K562 (cell line): Measurements from ENCODE around the gene P2RY11. TPM values are rescaled to one million over a fixed set of nuclear protein-coding genes. Genes with fewer than 3 reads are reported as not detected.

Source experiments
- CBX5 ChIP-seq: IDR thresholded peaks from 2 replicates; pipeline ENCODE4 v1.6.1; 2014; ENCODE audit warnings: low read depth, borderline replicate concordance
- MEF2A ChIP-seq: IDR thresholded peaks from 2 replicates; pipeline ENCODE4 v1.6.1; 2011; ENCODE audit warnings: low read depth, mild to moderate bottlenecking, low read length, moderate library complexity; ENCODE audit not compliant: control insufficient read depth
- MGA ChIP-seq: fragments of 450-650 bp; IDR thresholded peaks from 2 replicates; pipeline ENCODE4 v1.6.1; 2016; ENCODE audit warnings: mild to moderate bottlenecking, moderate library complexity
- NELFE ChIP-seq: IDR thresholded peaks from 2 replicates; pipeline ENCODE4 v1.6.1; 2011; ENCODE audit warnings: mild to moderate bottlenecking; ENCODE audit not compliant: insufficient read depth, insufficient read length
- SETDB1 ChIP-seq: IDR thresholded peaks from one replicate; pipeline ENCODE4 v1.6.1; 2012; ENCODE audit warnings: low read length, control low read depth, inconsistent platforms
- STAT5B ChIP-seq: fragments of 250-450 bp; sonication (Bioruptor Pico); IDR thresholded peaks from 2 replicates; pipeline ENCODE4 v1.8.0; 2021; ENCODE audit warnings: mild to moderate bottlenecking, inconsistent platforms
- ZNF644 ChIP-seq: fragments of 200-800 bp; sonication (Bioruptor generic); IDR thresholded peaks from 2 replicates; pipeline ENCODE4 v1.6.1; 2016; ENCODE audit warnings: low read depth, missing genetic modification characterization, missing compliant biosample characterization
- ZNF668 ChIP-seq: fragments of 250-450 bp; sonication (Bioruptor Pico); IDR thresholded peaks from 2 replicates; pipeline ENCODE4 v1.8.0; 2022; ENCODE audit warnings: mild to moderate bottlenecking, inconsistent platforms
- polyA plus RNA-seq, 8 experiments: library from polyadenylated mRNA; depleted of rRNA in 4 of 8; stranded (reverse) in 5 of 8; unstranded in 3 of 8; fragments of >200 nt; fragmentation: Nextera tagmentation in 2 of 8; fragmentation: Illumina TruSeq in 1 of 8; extraction: Ambion mirVana in 2 of 8; extraction: Trizol in 1 of 8; gene quantifications; 2 replicates each; pipeline versions ENCODE4 v1.2.1 to v1.2.3, GENCODE V29; 2011 to 2014; ENCODE audit warnings: inconsistent platforms in 1 of 8, missing spikeins in 1 of 8
- total RNA-seq, 7 experiments: library from RNA; depleted of rRNA in 6 of 7; stranded (reverse); fragments of >200 nt in 6 of 7; fragmentation: Illumina TruSeq in 2 of 7; extraction: Trizol in 2 of 7; gene quantifications; 2 replicates each; pipeline versions ENCODE4 v1.2.1 to v1.2.3, GENCODE V29; 2011 to 2021; ENCODE audit warnings: low replicate concordance in 1 of 7

P2RY11 gene
- total and polyA plus RNA-seq, 9 of the 15 experiments (the other 6 are each of a cell fraction or from before 2014, with no cell fraction given): 0.03 to 10.1 (median 1.5) TPM

GRCh38 chr19:10106100-10106936, 5.2 kb upstream of the P2RY11 start, which contains the start of gene PPAN (continued):
- TF ChIP-seq SETDB1 (no peak), ZNF644 (tag) (no peak), MGA (no peak), ZNF668 (CRISPR knock-in tag) (no peak), STAT5B (CRISPR knock-in tag) (no peak), MEF2A (no peak), NELFE (no peak), CBX5 (no peak)
